Ascending aorta (tissue), 2 donors: ENCODE measurements around the gene DNAH2. TPM values are rescaled to one million over a fixed set of nuclear protein-coding genes. Genes with fewer than 3 reads are reported as not detected.

Experiments
- DNase-seq, 2 donors: peaks; one replicate each; pipeline ENCODE4 v3.0.0-alpha.2; 2019; ENCODE audit warnings: low spot score in 2 of 2
- H3K27ac ChIP-seq, 2 donors: fragments of 200-600 bp; sonication (generic); one replicate each; pipeline ENCODE4 v1.5.1; 2016 to 2017; ENCODE audit warnings: mild to moderate bottlenecking in 1 of 2
- H3K27me3 ChIP-seq: fragments of 200-600 bp; sonication (generic); one replicate; pipeline ENCODE4 v1.5.1; 2017
- H3K36me3 ChIP-seq, 2 donors: fragments of 200-600 bp; sonication (generic); one replicate each; pipeline ENCODE4 v1.5.1; 2016
- H3K4me1 ChIP-seq, 2 donors: fragments of 200-600 bp; sonication (generic); one replicate each; pipeline ENCODE4 v1.5.1; 2016 to 2017; ENCODE audit warnings: mild to moderate bottlenecking in 1 of 2
- H3K4me3 ChIP-seq, 2 donors: fragments of 200-600 bp; sonication (generic); one replicate each; pipeline ENCODE4 v1.5.1; 2016 to 2017; ENCODE audit warnings: mild to moderate bottlenecking in 1 of 2
- H3K9me3 ChIP-seq, 2 donors: fragments of 200-600 bp; sonication (generic); one replicate each; pipeline ENCODE4 v1.5.1; 2016
- CTCF ChIP-seq, 3 experiments: fragments of 200-600 bp in 2 of 3; fragments of 450-650 bp in 1 of 3; sonication (generic) in 2 of 3; IDR thresholded peaks; one replicate each; pipeline ENCODE4 v1.5.1; 2016 to 2019; ENCODE audit warnings: antibody characterized with exemption in 3 of 3, mild to moderate bottlenecking in 1 of 3, moderate library complexity in 1 of 3
- intact Hi-C: fragments of 100-400 bp; cut with DNase I; formaldehyde crosslinking; loops from one replicate; pipeline ENCODE4 v1.15.1; 2023
- total RNA-seq: library from RNA; depleted of rRNA; stranded (reverse); fragments of >200 nt; gene quantifications from one replicate; pipeline ENCODE4 v1.1.0, GENCODE V29; 2016

DNAH2 gene
- total RNA-seq, 1 donor from 2014 or later, result 0.43 TPM

GRCh38 chr17:7837408-7838088 is 120.0 kb downstream of the DNAH2 start:
- H3K4me3 ChIP-seq, result peak overlapping the region; percentile 20 to 25
- H3K27ac ChIP-seq, result peak overlapping the region; percentile 91 to 98
- no peak for TF ChIP-seq CTCF (IDR thresholded peaks at IDR 0.05)
- DNase-seq, result no peak
- H3K36me3 ChIP-seq, result no peaks in the 10 kb centered on the region
- peaks cover 8 to 37% of the 10 kb centered on the region in 2 donors for H3K4me1 ChIP-seq
- no peaks in the 10 kb centered on the region for H3K27me3 ChIP-seq
- H3K9me3 ChIP-seq, result no peaks in the 10 kb centered on the region
- intact Hi-C loops, result loop anchor here (5.0 to 10.0 kb wide), 2 partner anchors 265 to 623 kb away; partner anchors contain the start of genes ACADVL and DLG4

GRCh38 chr17:7838090-7839075 is 120.8 kb downstream of the DNAH2 start:
- intact Hi-C loops, result loop anchor here (5.0 to 10.0 kb wide), 2 partner anchors 266 to 624 kb away; partner anchors contain the start of genes ACADVL and DLG4
- TF ChIP-seq CTCF (IDR thresholded peaks at IDR 0.05), result no peak
- Histone ChIP-seq H3K27me3 (no peaks in the 10 kb centered on the region), H3K4me1 (peaks cover 8 to 36% of the 10 kb centered on the region in 2 donors), H3K27ac (peak overlapping the region; percentile 91 to 98), H3K36me3 (no peaks in the 10 kb centered on the region), H3K9me3 (no peaks in the 10 kb centered on the region), H3K4me3 (peak overlapping the region in 1 of 2 donors; percentile 25)
- no peak for DNase-seq

GRCh38 chr17:7839190-7839875 is 121.8 kb downstream of the DNAH2 start:
- DNase-seq, result no peak

GRCh38 chr17:7839876-7840261 is 122.3 kb downstream of the DNAH2 start:
- Histone ChIP-seq H3K4me1 (peaks cover 8 to 34% of the 10 kb centered on the region in 2 donors), H3K4me3 (no peak overlapping the region), H3K27ac (peak overlapping the region in 1 of 2 donors; percentile 56), H3K36me3 (no peaks in the 10 kb centered on the region), H3K9me3 (no peaks in the 10 kb centered on the region), H3K27me3 (no peaks in the 10 kb centered on the region)
- TF ChIP-seq CTCF (IDR thresholded peaks at IDR 0.05), result no peak
- DNase-seq, result peak in 1 of 2 donors; percentile 42
- intact Hi-C loops, result loop anchor here (5.0 to 10.0 kb wide), 7 partner anchors 225 to 825 kb away; partner anchors contain the start of genes ACADVL, DLG4, FXR2 and KCTD11

More at GRCh38 chr17:7839190-7839875, 121.8 kb downstream of the DNAH2 start:
- H3K27ac ChIP-seq, result peak overlapping the region; percentile 43 to 56
- intact Hi-C loops, result loop anchor here (5.0 to 10.0 kb wide), 2 partner anchors 267 to 625 kb away; partner anchors contain the start of genes ACADVL and DLG4
- no peaks in the 10 kb centered on the region for H3K27me3 ChIP-seq
- H3K36me3 ChIP-seq, result no peaks in the 10 kb centered on the region
- no peak overlapping the region for H3K4me3 ChIP-seq
- no peak for TF ChIP-seq CTCF (IDR thresholded peaks at IDR 0.05)
- H3K9me3 ChIP-seq, result no peaks in the 10 kb centered on the region
- H3K4me1 ChIP-seq, result peaks cover 8 to 34% of the 10 kb centered on the region in 2 donors

GRCh38 chr17:7840441-7840840 is 122.9 kb downstream of the DNAH2 start:
- no peak overlapping the region for H3K4me3 ChIP-seq
- DNase-seq, result no peak
- intact Hi-C loops, result loop anchor here (5.0 to 10.0 kb wide), 5 partner anchors 226 to 826 kb away; partner anchors contain the start of genes FXR2, KCTD11, PHF23 and RNASEK
- TF ChIP-seq CTCF (IDR thresholded peaks at IDR 0.05), result no peak
- H3K27me3 ChIP-seq, result no peaks in the 10 kb centered on the region
- peak overlapping the region; percentile 97 to 99 for H3K27ac ChIP-seq
- H3K9me3 ChIP-seq, result no peaks in the 10 kb centered on the region
- H3K4me1 ChIP-seq, result peaks cover 11 to 39% of the 10 kb centered on the region in 2 donors
- H3K36me3 ChIP-seq, result no peaks in the 10 kb centered on the region
